Hepatocyte (in vitro differentiated cells): ENCODE data around the gene PMS2.
"Not testable (repeated sequence)": the region's sequence is repeated elsewhere in the genome, so short reads cannot be mapped to it uniquely, and the experiment has no call there.

Experiments used
- EZH2phosphoT487 ChIP-seq: fragments of 200-600 bp; sonication (generic); IDR thresholded peaks from one replicate; pipeline ENCODE4 v1.6.1; 2018; ENCODE audit warnings: antibody characterized with exemption, mild to moderate bottlenecking, low read depth, moderate library complexity; ENCODE audit not compliant: unreplicated experiment, severe bottlenecking
- TF ChIP-seq, protein P1 (sequence below): fragments of 200-600 bp; sonication (generic); IDR thresholded peaks from 2 replicates; pipeline ENCODE4 v1.5.1; 2016; ENCODE audit warnings: antibody characterized with exemption, mild to moderate bottlenecking; ENCODE audit not compliant: poor library complexity

DNA sequence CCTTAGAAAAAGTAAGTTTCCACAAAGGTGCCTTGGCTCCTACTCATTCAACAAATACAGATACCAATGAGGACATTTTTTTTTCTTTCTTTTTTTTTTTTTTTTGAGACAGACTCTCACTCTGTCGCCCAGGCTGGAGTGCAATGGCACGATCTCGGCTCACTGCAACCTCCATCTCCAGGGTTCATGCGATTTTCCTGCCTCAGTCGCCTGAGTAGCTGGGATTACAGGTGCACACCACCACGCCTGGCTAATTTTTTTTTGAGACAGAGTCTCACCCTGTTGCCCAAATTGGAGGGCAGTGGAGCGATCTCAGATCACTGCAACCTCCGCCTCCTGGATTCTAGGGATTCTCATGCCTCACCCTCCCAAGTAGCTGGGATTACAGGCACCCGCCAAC is 42.3 kb upstream of the PMS2 start:
- TF ChIP-seq, protein P1, sequence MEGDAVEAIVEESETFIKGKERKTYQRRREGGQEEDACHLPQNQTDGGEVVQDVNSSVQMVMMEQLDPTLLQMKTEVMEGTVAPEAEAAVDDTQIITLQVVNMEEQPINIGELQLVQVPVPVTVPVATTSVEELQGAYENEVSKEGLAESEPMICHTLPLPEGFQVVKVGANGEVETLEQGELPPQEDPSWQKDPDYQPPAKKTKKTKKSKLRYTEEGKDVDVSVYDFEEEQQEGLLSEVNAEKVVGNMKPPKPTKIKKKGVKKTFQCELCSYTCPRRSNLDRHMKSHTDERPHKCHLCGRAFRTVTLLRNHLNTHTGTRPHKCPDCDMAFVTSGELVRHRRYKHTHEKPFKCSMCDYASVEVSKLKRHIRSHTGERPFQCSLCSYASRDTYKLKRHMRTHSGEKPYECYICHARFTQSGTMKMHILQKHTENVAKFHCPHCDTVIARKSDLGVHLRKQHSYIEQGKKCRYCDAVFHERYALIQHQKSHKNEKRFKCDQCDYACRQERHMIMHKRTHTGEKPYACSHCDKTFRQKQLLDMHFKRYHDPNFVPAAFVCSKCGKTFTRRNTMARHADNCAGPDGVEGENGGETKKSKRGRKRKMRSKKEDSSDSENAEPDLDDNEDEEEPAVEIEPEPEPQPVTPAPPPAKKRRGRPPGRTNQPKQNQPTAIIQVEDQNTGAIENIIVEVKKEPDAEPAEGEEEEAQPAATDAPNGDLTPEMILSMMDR = not testable (repeated sequence)
- TF ChIP-seq EZH2phosphoT487 = not testable (repeated sequence)
